CD1c-positive myeloid dendritic cell (primary cell): Measurements from ENCODE around the gene ZNHIT1.
"Not testable (repeated sequence)": the region's sequence is repeated elsewhere in the genome, so short reads cannot be mapped to it uniquely, and the experiment has no call there.

ENCODE experiments used
- DNase-seq: peaks from one replicate; pipeline ENCODE4 v3.0.0-alpha.2; 2016; ENCODE audit errors: extremely low spot score

Gene ZNHIT1

DNA sequence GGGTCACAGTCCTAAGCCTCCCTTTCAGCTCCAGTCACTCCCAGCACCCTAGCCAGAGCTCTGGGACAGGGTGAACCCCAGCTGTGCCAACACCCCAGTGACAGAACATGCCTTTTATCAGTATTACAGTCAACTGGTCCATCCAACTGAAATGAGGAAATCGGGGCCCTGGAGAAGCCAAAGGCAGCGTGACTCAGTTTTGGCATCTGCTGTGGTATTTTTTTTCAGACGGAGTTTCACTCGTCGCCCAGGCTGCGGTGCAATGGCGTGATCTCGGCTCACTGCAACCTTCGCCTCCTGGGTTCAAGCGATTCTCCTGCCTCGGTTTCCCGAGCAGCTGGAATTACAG is 23.0 kb downstream of the ZNHIT1 start:
- DNase-seq: peak; percentile 58

DNA sequence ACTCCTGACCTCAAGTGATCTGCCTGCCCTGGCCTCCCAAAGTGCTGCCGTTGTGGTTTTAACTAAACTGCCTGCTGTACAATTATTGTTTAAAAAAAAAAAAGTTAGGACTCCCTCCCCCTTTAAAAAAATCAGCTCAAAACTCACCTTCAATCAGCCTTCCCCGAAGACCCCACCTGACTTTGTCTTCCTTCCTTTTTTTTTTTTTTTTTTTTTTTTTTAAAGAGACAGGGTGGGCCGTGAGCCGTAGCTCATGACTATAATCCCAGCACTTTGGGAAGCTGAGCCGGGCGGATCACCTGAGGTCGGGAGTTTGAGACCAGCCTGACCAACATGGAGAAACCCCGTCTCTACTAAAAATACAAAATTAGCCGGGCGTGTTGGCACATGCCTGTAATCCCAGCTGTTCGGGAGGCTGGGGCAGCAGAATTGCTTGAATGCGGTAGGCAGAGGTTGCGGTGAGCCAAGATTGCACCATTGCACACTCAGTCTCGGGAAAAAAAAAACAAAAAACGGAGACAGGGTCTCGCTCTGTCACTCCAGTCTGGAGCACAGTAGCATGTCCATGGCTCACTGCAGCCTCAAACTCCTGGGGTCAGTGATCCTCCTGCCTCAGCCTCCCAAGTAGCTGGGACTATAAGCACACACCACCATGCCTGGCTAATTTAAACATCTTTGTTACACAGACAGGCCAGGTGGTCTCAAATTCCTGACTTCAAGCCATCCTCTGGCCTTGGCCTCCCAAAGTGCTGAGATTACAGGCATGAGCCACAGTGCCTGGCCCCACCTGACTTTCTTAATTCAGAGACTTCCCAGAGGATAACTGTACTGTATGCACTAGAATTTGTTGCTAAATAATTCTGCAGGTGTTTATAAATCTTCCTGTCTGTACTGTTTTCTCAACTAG is 23.7 kb downstream of the ZNHIT1 start:
- DNase-seq: no peak

GRCh38 chr7:101243646-101244374 is 25.8 kb downstream of the ZNHIT1 start:
- DNase-seq: peak; percentile 30

GRCh38 chr7:101244375-101245146 is 26.6 kb downstream of the ZNHIT1 start, which contains the start of gene FIS1:
TSS of gene FIS1 (minus strand) at chr7:101245081. CDS start at chr7:101245004, 77 bp downstream.
- DNase-seq: peak; percentile 94

GRCh38 chr7:101245147-101245668 is 27.2 kb downstream of the ZNHIT1 start:
- DNase-seq: no peak

DNA sequence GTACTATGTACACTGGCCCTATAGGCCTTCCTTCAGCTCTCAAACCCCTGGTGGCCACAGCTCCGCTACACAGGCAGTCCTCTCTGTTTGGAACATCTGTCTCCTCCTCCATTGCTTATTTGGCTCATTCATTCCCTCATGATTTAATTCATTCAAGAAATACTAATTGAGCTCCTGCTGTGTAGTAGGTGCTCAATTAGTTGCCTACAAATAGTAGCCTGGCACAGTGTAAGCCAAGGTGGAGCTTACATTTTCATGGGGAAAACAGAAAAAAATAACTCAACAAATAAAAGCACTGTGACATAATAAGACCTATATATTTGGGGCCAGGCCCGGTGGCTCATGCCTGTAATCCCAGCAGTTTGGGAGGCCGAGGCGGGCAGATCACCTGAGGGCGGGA is 30.3 kb downstream of the ZNHIT1 start:
- DNase-seq: no peak

- peak; percentile 30 for DNase-seq
These were observed 32.4 kb downstream of the ZNHIT1 start for GRCh38 chr7:101250324-101250723.

DNA sequence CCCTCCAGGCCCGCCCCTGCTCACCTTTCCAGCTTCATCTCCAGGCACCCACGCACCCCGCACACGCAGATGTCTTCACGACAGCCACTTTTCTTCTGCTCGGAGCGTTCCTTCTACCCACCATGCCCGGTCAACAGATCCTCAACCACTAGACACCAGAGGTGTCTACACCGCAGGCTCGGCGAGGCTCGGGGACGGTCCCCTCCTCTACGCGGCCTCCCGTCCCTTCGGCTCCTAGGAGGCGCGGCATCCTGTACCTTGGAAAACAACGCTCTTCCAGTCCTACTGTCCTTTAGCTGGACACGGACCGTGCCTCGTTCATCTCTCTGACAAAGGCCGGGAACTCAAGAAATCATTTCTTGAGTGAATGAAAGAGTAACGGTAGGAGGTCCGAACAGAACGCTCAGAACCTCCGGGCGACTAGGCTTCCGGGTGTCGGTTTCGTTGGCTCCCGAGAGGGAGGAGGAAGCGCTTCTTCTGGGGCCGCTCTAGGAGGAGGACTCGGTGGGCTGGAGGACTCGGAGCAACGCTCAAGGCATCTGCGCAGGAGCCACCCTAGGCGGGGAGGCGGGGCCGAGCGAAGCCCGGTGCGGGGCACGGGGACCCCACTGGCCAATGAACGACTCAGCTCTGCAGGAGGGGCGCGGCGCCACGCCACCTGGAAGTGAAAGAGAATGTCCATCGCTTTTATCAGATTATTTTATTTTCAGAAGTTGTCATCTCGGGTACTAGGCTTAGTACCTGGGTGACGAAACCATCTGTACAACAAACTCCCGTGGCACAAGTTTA is 34.1 kb downstream of the ZNHIT1 start:
- peak; percentile 99 for DNase-seq

- DNase-seq: not testable (repeated sequence)
These were observed 35.2 kb downstream of the ZNHIT1 start for GRCh38 chr7:101253199-101253598.

DNA sequence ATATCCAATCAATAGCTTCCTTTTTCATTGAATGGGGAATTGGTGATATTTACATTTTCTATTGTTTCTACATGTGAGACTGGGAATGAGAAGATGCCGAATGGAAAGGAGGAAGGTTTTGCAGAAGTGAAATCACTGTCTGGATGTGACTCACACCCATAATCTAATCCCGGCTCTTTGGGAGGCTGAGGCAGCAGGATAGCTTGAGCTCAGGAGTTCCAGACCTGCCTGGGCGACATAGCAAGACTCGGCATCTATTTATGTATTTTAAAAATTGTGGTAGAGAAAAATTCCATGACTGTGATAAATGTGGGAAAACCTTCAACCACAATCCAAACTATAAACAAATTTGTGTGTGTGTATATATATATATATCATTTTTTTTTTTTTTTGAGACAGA is 37.8 kb downstream of the ZNHIT1 start:
- no peak for DNase-seq

DNA sequence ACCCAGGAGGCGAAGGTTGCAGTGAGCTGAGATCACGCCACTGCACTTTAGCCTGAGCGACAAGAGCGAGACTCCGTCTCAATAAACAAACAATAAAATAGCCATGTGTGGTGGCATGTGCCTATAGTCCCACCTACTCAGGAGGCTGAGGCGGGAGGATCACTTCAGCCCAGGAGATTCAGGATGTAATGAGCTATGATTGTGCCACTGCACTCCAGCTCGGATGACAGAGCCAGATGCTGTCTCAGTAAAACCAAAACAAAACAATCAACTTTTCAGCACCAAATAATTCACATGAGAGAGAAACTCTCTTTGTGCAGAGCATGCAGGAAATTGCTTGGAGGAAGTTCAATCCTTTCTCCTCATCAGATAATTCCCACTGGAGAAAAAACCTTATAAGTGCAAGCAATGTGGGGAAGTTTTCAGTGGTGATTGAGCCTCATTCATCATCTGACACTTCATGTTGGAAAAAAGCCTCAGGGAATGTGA is 40.3 kb downstream of the ZNHIT1 start:
- no peak for DNase-seq

DNA sequence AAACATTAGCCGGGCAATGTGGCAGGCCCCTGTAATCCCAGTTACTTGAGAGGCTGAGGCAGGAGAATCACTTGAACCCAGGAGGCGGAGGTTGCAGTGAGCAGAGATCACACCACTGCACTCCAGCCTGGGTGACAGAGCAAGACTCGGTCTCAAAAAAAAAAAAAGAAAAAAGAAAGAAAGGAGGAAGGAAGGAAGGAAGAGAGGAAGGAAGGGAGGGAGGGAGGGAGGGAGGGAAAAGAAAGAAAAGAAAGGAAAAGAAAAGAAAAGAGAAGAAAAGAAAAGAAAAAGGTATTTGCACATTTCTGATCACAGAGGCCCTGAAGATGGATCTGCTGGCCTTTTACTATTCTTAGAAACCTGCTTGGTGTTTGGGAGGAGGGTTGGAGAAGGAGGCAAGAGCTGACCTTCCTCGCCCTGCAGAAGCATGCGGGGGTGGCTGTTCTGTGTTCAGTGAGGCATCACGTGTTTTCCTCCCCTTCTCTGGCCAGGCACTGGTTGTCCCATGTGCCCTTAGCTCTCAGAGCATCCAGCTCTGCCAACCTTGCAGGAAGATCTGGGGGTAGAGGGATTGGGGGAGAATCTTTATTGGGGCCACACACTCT is 46.2 kb downstream of the ZNHIT1 start:
- peak; percentile 50 for DNase-seq

DNA sequence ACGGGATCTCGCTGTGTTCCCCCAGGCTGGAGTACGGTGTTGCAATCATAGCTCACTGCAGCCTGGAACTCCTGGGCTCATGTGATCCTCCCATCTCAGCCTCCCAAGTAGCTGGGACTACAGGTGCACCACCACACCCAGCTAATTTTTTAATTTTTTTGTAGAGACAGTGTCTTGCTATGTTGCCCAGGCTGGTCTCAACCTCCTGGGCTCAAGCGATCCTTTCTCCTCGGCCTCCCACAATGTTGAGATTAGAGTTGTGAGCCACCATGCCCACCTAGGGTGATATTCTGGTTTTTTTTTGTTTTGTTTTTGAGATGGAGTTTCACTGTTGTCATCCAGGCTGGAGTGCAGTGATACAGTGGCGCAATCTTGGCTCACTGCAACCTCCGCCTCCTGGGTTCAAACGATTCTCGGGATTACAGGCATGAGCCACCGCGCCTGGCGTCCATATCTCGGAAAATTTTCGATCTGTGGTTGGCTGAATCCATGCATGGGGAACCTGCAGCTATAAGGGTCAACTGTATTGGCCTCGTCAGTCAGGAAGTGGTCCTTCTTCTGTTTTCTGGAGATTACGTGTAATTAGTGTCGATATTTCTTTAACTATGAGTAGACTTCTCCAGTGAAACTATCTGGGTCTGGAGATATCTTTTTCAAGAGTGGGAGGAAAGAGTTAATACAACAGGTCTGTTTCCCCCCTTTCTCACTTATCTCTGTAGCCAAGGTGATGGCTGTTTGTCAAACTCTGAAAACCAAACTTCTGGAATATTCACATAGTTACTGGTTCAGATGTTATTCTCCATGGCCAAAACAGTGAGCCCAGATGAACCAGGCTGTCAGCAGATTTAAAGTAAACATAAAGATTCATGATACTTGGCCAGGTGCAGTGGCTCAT is 47.9 kb downstream of the ZNHIT1 start:
- no peak for DNase-seq

GRCh38 chr7:101269664-101270063 is 51.7 kb downstream of the ZNHIT1 start:
- no peak for DNase-seq

GRCh38 chr7:101271021-101271420 is 53.1 kb downstream of the ZNHIT1 start:
- peak; percentile 44 for DNase-seq

DNA sequence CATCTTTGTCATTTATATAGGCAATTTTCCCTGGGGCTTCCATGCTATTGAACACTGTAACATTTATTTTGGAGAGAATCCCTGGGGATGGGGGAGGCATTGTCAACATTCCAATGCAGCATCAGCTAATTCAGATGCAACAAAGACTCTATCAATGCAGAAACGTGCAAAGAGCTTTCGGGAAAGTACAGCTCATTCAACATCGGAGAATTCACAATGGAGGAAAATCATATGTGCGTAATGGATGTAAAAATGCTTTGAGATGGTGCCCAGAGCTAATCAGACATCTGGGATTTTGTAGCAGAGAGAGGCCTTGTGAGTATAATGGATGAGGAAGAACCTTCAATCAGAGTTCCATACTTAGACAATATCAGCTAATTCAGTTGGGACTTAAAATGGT is 55.2 kb downstream of the ZNHIT1 start:
- no peak for DNase-seq
